ENCODE results near the gene KHDRBS2.

DNA sequence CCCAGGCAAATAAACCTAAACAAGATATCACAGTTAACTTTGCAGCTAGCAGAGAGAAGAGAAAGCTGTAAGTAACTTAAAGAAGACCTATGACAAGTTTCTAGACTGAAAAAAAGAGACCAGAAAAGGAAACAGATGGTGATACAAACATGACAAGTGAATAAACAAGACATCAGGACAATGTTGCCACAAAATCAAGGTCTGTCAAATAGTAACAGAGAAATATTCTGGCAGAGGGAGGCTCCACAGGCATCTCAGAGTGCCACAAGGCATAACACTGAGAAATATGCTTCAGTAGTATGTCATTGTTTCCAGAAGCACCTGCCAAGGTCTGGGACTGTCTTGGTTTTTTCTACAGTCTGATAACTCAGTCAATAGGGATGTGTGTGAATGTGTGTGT lies 332.2 kb downstream of the KHDRBS2 start:
- no peak for TF ChIP-seq POLR2AphosphoS5 (IDR thresholded peaks at IDR 0.05)
- TF ChIP-seq, protein P1, sequence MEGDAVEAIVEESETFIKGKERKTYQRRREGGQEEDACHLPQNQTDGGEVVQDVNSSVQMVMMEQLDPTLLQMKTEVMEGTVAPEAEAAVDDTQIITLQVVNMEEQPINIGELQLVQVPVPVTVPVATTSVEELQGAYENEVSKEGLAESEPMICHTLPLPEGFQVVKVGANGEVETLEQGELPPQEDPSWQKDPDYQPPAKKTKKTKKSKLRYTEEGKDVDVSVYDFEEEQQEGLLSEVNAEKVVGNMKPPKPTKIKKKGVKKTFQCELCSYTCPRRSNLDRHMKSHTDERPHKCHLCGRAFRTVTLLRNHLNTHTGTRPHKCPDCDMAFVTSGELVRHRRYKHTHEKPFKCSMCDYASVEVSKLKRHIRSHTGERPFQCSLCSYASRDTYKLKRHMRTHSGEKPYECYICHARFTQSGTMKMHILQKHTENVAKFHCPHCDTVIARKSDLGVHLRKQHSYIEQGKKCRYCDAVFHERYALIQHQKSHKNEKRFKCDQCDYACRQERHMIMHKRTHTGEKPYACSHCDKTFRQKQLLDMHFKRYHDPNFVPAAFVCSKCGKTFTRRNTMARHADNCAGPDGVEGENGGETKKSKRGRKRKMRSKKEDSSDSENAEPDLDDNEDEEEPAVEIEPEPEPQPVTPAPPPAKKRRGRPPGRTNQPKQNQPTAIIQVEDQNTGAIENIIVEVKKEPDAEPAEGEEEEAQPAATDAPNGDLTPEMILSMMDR (IDR thresholded peaks at IDR 0.05): no peak
